ENCODE measurements around the gene GABRB2.
A peak's percentile ranks its signal among the peaks of the same experiment; 100 is the strongest.
"Not testable (repeated sequence)": the region's sequence is repeated elsewhere in the genome, so short reads cannot be mapped to it uniquely, and the experiment has no call there.

The GABRB2 gene

DNA sequence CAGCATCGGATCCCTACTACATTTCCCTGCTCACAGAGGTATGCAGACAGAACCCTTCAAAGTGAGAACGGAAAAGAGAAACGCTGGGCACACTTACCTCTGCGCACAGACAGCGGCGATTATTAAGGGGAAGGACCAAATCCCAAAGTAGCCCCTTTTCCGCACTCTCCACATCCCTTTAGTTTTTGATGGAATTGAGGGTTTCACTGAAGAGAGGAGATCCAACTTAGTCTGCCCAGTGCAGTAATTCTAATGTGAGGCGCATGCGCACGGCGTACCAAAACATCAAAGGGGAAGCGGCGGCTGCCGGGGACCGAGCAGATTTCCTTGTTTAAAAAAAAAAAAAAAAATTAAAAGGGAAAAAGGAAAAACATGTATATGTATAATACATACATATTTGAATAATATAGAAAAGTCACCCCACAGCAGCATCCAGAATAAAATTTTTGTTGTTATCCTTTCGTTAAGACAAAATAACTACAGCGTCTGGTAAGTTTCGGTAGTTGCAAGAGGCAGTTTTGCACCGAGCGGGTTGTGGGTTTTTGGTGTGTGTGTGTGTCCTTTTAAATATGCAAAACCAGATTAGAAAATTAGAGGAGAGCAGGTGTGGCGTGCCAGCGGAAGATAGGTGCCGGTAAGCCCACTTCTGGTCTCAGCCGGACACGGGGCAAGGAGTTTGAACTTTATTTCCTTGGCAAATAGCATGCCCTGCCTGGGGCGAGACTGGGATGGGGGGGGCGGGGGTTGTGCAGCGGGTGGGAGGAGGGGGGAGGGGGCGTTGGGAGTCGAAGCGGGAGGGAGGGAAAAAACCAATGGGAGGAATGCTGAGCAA, at the start of gene GABRB2:
GABRB2 (minus strand) TSS at position 256 of the 832 bp plus-strand sequence; CDS start at position 174, 82 bp downstream.
- peak; percentile 19 for DNase-seq

GRCh38 chr5:161585798-161586197, 39.3 kb upstream of the GABRB2 start:
- no peak for DNase-seq

GRCh38 chr5:161580621-161581020, 34.1 kb upstream of the GABRB2 start:
- no peak for DNase-seq

GRCh38 chr5:161572914-161573313, 26.4 kb upstream of the GABRB2 start:
- no peak for DNase-seq

- no peak for DNase-seq
These were observed 19.6 kb upstream of the GABRB2 start for GRCh38 chr5:161566081-161566480.

GRCh38 chr5:161562446-161562845, 15.9 kb upstream of the GABRB2 start:
- no peak for DNase-seq

- no peak for DNase-seq
These were observed 2.6 kb upstream of the GABRB2 start for GRCh38 chr5:161549106-161549505.

DNA sequence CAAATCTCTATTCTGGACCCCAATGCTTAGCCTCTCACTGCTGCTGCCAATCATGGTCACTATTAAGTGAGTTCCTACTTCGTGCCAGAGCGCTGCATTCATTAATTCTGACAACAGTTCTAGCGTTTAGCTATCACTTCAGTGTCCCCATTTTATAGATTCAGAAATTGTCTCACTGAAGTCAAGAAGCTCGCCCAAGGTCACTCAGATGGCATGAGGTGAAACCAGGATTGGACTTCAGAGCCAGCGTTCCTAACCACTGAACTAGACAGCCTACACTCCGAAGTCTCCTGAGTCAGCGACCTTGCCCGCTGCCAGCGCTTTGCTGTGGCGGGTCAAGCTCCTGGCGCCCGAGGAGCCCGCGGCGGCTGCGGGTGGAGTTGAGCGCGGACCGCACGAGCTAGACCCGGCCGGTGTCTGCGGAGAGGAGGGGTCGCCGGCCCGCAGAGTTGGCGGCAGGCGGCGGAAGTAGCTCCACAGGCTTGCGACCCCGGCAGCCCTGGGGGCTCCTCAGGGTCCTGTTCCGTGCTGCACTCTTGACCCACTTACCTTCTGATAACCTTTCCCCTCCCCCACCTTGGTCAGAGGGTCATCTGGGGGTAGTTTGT, 2.1 kb upstream of the GABRB2 start:
- no peak for DNase-seq

- DNase-seq: no peak
These were observed 1.4 kb upstream of the GABRB2 start for GRCh38 chr5:161547738-161548486.

GRCh38 chr5:161547406-161547737, 847 bp upstream of the GABRB2 start:
- DNase-seq: no peak

DNA sequence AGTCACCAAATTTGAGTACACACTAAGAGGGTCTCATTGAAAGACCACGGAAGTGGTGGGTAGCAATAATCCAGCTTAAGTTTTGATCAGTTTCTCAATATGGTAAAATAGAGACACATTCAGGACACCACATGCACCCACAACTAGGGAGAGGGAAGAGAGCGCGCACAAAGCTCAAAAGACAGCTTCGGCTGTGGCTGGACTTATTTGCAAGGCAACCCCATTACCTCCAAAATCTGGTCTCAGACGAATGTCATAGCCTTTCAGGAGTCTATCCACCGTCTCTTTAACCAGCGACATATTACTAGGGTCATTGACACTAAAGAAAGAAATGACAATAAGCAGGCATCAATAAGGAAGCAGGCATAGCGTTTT, 443 bp downstream of the GABRB2 start:
- no peak for DNase-seq

DNA sequence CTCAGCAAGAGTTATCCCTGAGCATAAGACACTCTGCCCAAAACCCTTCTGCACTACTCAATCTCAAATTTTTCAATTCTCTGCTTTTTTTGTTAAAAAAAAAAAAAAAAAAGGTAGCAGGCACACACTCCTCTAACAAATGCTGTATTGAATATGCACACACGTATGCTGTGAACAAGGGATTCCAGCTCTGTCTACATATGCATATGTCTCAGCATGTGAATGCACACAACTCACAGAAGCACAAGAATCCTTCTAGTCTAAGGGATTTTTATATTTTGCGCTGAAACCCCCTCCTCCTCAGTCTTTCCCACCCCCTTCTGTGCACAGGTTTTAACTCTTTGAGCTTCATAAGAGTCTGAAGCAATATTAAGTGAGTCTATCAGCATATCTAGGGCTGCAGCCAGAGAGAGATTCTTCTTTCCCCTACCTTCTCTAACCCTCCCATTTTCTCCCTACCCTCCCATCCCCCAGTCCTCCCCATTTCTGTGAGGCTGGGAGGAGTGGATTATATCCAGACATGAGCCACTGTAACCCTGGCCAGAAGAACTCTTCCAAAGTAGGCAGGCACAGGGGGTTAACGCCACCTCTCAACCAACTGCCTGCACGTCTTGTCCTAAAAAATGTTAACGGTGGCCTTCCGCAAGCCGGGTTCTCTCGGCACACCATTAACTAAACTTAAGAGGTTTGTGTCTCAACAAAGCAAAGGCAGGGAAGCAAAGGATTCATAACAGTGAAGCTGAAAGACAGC, 1.0 kb downstream of the GABRB2 start:
- DNase-seq: no peak

DNA sequence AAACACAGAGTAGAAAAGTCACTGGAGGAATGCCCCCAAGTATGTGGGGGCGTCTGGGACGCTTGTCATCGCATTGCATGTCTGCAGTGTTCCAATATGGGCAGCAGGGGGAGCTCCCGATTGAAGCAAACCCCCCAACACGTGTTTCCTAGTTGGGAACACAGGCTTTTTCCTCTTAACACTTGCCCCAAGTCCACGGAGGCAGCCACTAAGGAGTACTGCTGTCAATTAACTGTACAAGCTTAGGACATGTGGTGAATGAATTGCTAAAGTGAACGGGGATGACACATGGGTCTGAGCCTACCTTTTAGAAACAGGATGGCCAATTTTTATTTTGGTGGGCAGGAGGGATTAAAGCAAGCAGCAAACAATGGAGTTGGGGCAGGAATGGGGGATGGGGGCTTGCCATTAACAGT, 2.2 kb downstream of the GABRB2 start:
- DNase-seq: peak; percentile 13

DNA sequence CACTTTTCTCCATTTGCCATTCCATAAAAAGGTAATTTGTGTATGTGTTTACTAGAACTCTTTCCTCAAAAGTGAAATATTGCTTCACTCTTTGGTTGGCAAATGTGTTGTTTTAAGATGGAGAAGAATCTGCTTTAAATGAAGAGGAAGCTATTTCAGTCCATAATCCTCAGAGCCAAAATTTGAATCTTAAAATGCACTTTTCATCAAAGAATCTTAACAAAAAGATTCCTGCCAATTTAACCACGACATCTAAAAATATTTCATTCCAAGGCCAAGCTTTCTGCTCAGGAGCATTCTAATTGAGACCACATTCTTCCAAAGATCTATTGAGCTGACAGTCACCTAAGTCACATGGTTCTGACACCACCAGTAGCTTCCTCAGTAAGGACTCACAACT, 7.5 kb downstream of the GABRB2 start:
- DNase-seq: no peak

DNA sequence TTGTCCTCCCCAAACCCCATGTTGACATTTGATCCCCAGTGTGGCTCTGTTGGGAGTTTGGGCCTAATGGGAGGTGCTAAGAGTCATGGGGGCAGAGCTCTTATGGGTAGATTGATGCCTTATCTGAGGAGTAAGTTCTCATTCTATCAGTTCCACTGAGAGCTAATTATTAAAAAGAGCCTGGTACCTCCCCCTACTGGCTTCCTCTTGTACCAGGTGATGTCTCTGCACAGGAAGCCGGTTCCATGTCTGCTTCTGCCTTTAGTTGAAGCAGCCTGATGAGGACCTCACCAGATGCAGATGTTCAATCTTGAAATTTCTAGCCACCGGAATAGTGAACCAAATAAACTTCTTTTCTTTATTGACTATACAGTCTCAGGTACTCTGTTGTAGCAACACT, 10.8 kb downstream of the GABRB2 start:
- DNase-seq: no peak

DNA sequence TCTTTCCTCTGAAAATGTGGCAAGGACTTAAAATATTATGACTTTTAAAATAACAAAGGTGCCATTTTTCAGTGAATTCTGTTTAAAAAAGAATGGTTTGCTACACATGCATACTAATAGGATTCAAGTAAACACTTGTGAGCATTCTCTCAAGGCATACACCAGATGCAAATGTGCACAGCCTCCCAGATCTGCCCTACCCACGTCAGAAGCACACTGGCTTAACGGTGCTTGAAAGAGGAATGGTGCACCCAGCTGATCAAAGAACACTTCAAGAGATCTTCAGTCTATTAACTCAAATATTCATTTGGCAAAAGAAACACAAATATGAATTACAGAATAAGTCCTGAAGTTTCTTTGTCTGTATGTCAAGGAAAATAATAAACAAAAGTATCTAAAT, 15.8 kb downstream of the GABRB2 start:
- DNase-seq: no peak

DNA sequence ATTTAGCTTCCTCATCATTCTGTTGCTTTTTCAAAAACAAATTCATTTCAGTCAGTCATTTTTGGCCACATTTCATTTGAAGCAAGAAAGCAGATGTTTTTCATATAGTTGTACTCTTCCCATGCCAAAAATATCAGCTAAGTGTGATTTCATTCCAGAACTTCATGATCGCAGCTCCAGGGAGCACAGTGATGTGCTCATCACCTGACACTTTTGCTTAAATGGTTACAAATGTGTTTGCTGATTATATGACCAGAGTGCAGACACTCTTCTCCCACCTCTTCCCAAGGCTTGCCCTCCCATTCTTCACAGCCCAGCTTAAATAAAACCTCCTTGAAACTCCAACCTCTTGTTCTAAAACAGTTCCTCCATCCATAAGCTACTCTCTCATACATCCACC, 32.6 kb downstream of the GABRB2 start:
- no peak for DNase-seq

DNA sequence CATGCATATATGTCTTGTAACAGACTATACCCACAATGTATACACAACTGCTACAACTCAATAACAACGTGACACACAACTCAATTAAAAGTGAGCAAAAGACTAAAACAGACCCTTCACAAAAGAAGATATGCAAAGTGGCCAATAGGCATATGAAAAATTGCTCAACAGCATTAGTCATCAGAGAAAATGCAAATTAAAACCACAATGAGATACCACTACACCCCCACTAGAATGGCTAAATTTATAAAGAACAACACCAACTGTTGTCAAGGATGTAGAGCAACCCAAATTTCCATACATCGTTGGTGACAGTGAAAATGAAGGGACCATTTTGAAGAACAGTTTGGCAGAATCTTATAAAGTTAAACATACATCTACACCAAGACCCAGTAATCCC, 38.9 kb downstream of the GABRB2 start:
- DNase-seq: no peak

DNA sequence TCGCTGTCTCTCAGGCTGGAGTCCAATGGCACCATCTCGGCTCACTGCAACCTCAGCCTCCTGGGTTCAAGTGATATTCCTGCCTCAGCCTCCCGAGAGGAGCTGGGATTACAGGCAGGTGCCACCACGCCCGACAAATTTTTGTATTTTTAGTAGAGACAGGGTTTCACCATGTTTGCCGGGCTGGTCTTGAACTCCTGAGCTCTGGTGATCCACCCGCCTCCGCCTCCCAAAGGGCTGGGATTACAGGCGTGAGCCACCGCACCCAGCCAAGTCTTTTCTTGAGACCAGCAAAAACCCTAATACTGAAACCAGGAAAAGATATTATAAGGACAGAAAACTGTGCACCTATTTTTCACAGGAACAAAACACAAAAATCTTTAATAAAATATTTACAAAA, 41.4 kb downstream of the GABRB2 start:
- DNase-seq: not testable (repeated sequence)

- no peak for DNase-seq
These were observed 48.0 kb downstream of the GABRB2 start for GRCh38 chr5:161498531-161498930.

- no peak for DNase-seq
These were observed 62.8 kb downstream of the GABRB2 start for GRCh38 chr5:161483721-161484120.

- no peak for DNase-seq
These were observed 64.6 kb downstream of the GABRB2 start for GRCh38 chr5:161481922-161482321.

Data from DMS 273 treated with DMSO at 0.1 percent for 48 hours (cell line).